HG02678 (cell line): ENCODE results near the gene MYO5C.

ENCODE experiments used
- ATAC-seq: cut with Tn5 transposase; IDR thresholded peaks from one replicate; pipeline ENCODE4 v1.9.1; 2021; ENCODE audit warnings: mild to moderate bottlenecking, moderate library complexity; ENCODE audit not compliant: unreplicated experiment

MYO5C gene, protein sequence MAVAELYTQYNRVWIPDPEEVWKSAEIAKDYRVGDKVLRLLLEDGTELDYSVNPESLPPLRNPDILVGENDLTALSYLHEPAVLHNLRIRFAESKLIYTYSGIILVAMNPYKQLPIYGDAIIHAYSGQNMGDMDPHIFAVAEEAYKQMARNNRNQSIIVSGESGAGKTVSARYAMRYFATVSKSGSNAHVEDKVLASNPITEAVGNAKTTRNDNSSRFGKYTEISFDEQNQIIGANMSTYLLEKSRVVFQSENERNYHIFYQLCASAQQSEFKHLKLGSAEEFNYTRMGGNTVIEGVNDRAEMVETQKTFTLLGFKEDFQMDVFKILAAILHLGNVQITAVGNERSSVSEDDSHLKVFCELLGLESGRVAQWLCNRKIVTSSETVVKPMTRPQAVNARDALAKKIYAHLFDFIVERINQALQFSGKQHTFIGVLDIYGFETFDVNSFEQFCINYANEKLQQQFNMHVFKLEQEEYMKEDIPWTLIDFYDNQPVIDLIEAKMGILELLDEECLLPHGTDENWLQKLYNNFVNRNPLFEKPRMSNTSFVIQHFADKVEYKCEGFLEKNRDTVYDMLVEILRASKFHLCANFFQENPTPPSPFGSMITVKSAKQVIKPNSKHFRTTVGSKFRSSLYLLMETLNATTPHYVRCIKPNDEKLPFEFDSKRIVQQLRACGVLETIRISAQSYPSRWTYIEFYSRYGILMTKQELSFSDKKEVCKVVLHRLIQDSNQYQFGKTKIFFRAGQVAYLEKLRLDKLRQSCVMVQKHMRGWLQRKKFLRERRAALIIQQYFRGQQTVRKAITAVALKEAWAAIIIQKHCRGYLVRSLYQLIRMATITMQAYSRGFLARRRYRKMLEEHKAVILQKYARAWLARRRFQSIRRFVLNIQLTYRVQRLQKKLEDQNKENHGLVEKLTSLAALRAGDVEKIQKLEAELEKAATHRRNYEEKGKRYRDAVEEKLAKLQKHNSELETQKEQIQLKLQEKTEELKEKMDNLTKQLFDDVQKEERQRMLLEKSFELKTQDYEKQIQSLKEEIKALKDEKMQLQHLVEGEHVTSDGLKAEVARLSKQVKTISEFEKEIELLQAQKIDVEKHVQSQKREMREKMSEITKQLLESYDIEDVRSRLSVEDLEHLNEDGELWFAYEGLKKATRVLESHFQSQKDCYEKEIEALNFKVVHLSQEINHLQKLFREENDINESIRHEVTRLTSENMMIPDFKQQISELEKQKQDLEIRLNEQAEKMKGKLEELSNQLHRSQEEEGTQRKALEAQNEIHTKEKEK (N-terminal part only)

DNA sequence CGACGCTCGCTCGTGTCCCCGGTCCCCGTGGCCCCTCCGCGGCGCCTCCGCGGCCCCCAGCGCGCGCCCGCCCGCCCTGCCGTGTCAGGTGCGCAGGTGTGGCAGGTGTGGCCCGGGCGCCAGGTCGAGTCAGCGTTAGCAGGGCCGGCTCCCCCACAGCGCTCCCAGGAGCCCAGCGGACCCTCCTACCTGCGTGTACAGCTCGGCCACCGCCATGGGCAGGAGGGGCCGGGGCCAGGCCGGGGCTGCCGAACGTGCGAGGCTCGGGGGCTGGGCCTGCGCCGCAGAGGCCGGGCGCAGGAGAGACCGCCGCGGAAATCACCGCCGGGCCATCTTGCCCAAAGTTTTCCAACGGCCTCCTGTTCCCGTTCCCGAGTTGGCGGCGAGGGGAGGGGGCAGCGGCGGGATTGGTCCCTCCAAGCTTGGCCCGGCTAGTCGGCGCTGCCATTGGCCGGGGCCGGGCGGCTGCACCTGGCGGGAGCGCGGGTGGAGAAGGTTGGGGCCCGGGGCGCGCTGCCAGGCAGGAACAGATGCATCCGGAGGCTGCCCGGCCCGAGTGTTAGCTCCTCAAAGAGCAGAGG is at the start of gene MYO5C:
MYO5C (minus strand) TSS at position 384 of the 581 bp plus-strand sequence; CDS start at position 216, 168 bp downstream.
- no peak for ATAC-seq

DNA sequence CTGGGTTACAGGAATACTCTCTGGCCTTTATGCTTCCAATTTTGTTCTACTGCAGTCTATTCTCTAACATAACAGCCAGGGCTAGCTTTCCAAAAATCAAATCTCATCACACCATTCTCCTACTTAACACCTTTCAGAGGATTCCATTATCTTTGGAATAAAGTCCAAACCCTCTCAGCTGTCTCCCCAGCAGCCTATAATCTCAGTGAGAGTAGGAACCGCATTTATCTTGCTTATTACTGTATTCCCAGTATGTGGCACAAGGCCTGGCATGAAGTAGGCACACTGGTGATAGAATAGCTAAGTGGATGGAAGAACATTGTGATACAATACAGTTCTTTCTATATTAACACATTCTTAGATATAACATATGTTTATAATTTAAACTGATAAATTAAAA is 49.0 kb upstream of the MYO5C start:
- no peak for ATAC-seq

GRCh38 chr15:52343831-52344230 is 48.2 kb upstream of the MYO5C start:
- ATAC-seq, result no peak

GRCh38 chr15:52340093-52340492 is 44.5 kb upstream of the MYO5C start:
- no peak for ATAC-seq

- no peak for ATAC-seq
Observed at GRCh38 chr15:52338891-52339290, 43.3 kb upstream of the MYO5C start.

- no peak for ATAC-seq
Observed at GRCh38 chr15:52338058-52338457, 42.5 kb upstream of the MYO5C start.

DNA sequence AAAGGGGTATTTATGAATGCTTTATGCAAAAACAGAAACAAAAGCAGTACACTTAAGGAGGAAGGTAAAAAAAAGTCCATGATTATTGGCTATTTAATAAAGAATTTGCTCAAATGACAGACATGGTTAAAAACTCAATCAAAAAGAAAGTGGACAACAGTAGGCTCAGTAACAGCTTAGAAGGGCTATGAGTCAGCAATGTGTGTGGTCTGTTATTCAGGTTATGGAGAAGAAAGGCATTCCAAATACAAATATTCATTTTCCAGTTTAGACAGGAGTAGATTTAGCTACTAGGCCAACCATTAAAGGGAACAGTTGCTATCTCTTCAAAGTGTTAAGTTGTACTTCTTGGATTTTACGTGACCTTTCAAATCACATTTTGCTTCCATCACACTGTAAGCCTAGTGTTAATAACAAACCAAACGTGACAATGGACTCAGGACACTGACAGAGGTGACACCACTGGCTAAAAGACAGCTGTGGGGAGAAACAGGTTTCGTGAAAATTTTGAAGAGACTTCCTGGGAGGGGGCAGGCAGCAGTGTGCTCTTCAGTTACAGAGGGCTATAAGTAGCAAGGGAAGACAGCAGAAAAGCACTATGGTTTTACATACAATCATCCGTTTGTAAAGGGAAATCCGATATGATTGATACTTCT is 41.7 kb upstream of the MYO5C start:
- no peak for ATAC-seq

GRCh38 chr15:52336529-52336928 is 40.9 kb upstream of the MYO5C start:
- no peak for ATAC-seq

DNA sequence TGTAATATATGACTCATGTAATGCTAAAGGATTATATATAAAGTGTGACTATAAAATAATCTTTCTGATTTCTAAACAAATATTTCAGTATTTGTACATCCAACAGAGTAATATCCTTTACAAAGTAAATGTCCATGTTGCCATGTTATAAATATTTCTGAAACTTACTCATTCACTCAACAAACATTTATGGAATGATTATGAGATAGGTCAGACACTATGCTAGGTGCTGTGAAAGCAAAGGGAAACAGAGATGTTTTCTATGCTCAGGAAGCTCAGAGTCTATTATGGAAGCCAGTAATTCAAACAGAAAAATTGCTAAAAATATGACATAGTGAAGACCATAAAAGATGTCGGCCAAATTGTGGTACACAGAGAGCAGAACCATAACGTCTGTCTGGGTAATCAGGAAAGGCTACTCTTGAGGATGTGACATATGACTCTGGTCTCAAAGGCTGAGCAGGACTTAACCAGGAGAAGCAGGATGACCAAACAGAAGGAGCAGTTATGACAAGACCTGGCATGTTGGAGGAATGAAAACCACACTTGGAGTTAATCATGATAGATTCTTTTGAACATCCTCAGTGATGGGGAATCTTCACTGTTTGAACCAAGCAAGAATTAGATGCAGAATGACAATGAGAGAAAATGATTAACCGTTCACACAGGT is 39.0 kb upstream of the MYO5C start:
- no peak for ATAC-seq

DNA sequence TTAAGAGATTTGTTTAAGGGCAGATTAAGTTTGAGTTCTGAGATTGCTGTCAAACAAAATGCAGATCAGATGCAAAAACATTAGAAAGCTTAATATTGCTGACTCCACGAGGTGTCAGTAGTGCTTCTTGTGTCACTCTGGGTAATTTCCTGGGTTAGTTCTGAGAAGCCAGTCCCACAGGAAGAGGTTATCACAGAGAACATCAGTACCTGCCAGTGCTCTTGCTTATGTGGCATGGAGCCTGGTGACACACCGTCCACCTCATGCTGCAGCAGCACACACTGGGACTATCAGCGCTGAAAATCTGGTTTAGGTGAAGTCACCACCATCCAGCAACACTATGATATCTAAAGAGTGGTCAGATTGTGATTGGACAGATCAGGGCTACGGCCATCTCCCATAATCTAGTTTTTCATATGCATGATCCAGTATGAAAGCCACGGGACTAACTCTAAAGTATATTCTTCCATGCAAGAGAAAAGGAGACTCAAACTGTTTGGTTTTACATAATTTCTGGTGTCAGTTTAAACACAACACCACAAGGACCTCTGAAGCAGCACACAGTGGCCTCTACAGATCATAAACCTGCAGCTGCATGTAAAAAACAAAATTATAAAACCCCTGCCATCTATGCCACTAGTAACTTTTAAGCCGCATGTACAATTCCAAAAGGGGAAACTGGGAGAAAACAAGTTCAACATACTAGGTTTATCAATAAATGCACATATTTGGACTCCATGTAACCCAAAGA is 36.1 kb upstream of the MYO5C start:
- ATAC-seq, result peak; percentile 89

GRCh38 chr15:52329987-52330386 is 34.4 kb upstream of the MYO5C start:
- ATAC-seq, result no peak

DNA sequence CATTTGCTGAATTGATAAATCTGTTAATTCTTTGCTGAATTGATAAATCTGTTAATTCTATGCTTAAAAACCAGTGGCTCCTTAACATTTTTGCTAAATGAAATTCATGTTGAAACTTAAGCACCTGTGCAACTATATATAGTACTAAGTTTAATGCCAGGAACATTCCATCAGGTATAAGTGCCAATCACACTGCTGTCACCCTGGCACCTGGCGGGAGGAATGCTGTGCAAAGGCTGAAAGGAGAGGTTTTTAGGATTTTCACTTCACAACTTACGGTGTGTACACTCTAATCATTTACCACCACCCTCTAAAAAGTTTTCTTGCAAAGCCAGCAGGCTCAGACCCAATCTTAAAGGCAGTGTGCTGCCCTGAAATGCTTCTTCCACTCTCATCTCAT is 33.5 kb upstream of the MYO5C start:
- ATAC-seq, result no peak

- ATAC-seq, result no peak
Observed at GRCh38 chr15:52328680-52329079, 33.1 kb upstream of the MYO5C start.

- ATAC-seq, result no peak
Observed at GRCh38 chr15:52326756-52327155, 31.2 kb upstream of the MYO5C start.

DNA sequence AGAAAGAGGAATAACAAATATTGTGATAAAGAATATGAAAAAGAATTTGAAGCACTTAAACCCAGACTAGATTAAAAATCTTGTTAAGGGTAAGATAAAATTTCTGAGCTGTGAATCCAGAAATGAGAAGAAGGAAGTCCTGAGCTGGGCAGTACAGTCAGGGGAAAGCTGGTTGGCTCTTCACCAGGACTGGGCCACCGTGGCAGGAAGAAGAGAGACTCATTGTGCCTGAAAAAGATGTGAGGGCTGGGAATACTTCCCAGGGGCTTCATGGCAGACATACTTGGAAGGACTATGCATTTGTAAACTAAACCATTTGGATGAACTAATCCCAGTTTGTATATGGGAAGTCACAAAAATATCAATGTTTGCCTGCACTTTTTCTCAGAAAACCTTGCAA is 28.5 kb upstream of the MYO5C start:
- no peak for ATAC-seq

- ATAC-seq, result no peak
Observed at GRCh38 chr15:52318729-52319500, 23.3 kb upstream of the MYO5C start.

DNA sequence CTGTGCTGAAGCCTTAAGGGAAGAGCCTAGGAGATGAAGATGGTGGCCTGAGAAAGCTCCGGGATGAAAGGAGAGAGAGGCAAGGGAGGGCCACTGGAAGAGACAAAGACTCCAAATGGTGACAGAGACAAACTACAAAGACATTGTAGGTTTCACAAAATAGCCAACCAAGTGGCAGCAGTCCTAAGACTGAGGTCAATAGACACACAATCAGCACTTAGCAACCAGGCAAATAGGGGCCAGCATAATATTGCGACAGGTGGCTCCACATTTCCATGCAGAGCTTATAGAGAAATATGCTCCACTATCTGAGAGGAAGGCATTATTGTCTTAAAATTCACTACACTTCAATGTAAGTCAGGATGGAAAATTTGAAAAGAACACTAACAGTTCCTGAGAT is 22.1 kb upstream of the MYO5C start:
- ATAC-seq, result no peak

GRCh38 chr15:52317022-52317421 is 21.4 kb upstream of the MYO5C start:
- ATAC-seq, result no peak
